ENCODE results near the gene MYO1B.
"Not testable (repeated sequence)": the region's sequence is repeated elsewhere in the genome, so short reads cannot be mapped to it uniquely, and the experiment has no call there.

Gene MYO1B

DNA sequence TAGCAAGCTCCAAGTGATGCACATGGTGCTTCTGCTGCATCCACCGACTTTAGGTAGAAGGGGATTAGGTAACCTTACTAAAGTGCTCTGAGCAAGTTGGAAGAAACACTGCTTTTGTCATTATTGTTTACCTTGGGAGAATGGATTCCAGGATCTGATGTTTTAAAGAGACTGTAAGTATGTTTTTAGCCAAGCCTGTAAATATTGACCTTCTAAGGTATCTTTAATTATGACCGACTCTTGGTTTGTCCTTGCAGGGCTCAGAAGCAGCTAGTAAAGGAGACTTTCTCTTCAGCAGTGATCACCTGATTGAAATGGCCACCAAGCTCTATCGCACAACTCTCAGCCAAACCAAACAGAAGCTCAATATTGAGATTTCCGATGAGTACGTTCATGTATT, 170.7 kb downstream of the MYO1B start:
- no peak for DNase-seq

DNA sequence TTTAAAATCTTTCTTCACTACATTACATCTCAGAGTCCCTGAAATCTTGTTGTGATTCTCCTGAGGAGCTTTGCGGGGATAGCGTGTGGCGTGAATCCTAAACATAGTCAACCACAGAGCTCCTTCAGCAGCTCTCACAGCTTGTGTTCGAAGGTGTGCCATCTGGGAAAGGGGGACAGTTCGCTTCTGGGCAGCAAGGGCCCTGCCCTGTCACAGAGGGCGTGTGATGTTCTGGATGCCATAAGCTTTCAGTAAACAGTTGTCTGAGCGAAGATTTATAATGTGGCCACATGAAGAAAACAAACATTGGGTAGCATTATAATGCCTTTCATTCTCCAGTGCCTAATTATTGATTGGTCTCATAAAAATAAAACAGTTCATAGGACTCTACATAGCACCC, 172.5 kb downstream of the MYO1B start:
- no peak for DNase-seq

DNA sequence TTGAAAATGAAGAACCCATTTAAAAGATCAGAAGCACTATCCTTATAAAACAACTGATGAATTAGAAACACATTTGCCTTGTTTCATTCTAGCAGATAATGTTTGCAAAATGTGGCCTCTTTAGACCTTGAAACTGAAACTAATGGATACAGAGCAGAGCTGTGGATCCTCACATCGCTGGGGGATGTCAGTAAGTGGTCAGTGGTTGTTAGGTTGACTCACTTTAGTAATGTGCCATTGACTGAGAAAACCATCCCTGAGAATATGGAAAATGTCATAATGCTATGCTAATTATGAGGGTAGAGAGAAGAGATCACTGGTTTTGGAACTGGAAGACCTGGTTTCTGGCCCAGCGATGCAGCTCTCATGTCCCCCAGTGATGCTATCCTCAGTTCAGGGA, 176.7 kb downstream of the MYO1B start:
- no peak for DNase-seq

DNA sequence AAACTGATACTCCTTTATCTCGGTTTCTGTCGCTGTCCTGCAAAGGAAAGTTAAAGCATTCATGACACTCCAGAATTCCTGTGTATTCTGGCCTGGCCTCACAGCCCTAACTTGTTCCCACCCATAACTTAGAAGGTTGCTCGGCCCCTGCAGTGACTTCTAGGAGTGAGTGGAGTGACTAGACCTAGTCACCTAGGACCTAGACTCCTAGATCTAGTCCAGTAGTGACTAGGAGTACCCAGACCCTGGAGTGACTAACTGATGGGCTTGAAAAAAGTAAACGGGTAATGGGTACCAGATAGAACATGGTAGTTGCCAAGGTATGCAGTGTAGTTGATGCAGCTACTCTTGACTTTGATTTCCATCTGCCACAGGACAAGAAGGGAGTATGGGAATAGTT, 181.8 kb downstream of the MYO1B start:
- DNase-seq, result no peak

DNA sequence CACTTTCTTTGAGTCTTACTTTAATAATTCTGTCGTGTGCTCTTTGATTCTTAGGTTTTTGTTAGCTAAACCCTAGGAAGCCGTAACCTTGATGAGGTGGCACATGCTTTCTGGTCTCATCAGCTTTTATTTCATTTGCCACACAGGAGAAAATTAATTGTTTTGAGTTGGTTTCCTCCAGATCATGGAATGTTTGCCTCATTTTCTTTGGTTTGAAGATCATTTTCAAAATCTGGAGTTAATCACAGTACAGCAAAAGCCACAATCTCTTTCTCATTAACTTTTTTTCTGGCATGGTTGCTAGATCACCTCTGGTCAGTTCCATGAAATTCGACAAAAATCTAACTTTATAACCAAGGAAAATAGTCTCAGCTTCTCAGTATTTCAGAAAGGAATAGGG, 182.9 kb downstream of the MYO1B start:
- no peak for DNase-seq

DNA sequence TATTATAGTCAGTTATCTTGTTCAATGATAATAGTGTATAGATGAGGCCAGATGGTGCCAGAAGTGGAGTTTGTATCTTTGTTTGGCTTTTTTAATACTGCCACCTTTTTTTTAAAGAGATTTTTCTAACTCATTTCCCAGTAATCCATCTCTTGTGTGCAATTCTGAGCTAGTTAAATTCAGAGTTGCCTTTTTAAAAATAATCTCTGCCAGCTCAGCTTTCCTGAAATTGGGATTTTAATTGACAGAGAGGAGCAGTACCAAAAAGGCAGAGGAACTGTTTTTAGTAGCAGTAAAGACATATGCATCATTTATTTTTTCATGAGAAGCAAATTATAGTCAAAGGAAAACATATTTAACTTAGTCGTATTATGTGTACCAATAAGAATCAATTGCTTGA, 185.3 kb downstream of the MYO1B start:
- no peak for DNase-seq

DNA sequence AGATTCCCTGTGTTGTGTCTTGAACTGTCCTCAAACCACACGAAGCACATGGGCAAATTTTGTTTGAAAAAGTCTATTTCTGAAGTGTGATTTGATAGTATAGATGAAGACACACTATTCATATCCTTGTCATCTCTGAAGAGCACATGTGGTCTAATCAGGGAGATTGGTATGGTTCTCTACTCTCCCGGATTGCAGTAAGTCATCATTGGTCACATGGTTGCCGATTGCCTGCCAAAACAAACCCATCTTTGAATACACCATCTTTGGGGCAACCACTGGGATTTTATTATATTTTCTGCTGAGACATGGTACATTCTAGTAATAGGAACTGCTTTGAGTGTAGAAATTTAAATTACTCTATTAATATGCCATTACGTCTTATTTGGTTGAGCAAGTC, 186.9 kb downstream of the MYO1B start:
- no peak for DNase-seq

DNA sequence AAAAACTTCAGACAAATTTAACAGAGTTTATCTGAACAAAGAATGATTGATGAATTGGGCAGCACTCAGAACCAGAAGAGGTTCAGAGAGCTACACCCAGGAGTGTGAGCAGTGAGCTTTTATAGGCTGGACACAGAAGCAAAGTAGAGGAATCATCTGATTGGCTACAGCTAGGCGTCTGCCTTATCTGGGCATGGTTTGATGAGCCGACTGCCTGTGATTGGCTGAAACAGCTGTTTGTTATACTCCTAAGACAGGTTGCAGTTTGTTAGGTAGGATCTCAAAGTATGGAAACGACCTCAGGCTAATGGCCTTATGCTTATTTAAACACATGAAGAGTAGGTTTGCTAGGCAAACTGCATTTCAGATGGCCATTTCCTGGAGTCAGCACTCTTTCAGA, 188.9 kb downstream of the MYO1B start:
- no peak for DNase-seq

DNA sequence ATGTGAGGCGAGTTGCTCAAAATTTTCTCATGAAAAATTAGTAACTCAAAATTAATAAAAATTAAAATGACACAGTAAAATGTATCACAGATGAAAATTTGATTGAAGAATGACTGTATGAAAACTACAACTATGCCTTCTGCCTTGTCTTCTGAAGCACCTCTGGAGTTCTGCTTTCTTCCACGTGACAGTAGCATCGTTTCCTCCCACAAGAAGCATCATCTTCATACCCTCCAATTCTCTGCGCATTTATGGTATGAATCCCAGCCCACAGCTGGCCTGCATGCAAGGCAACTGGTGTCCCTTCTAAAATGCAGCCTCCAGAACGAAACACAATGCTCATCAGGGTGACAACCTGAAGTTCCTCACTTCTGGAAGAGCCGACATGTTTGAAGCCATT, 189.9 kb downstream of the MYO1B start:
- no peak for DNase-seq

DNA sequence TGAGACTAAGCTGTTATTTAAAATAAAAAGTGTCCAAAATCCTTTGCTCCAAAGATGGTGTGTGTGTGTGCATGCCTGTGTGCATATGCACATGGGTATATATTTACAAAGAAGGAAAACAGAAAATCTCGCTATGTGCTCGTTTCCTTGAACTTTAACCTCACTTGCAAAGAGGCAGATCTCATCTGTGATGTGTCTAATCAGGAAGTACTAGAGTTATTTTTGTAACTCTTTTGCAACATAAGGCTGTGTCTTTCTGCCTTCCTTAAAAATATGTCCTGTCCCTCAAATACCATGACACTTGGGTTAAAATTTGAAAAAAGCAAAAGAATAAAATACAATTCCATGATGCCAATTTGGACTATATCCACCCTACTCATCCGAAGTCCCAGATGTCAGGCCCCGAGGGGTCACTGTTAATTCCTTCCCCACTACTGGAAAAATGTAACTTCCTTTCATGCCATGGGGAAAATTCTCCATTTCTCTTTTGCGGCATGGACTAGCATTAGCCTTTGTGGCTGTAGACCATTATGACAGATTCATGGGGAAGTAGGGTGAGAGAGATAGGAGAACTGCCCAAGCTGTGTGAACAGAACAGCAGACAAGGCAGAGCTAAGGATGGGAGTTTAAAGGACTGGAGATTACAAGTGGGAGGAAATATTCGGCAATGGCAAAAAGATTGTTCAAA, 191.3 kb downstream of the MYO1B start:
- DNase-seq, result no peak

DNA sequence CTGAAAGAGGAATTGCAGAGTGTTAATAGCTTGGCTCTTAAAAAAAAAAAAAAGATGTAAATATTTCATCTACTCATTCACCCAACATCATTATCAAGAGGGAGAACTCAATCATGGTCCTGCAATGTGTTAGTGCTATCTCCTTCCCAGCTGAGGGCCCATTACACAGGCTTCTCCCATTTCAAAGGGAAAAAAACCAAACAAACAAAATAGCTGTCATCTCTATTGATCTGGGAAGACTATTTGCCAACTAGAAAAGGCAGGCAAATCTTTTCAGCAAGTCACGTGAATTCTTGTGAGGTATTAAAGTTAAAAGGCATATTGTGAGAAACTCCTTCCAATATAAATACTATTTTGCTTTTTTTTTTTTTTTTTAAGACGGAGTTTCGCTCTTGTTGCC, 194.3 kb downstream of the MYO1B start:
- no peak for DNase-seq

DNA sequence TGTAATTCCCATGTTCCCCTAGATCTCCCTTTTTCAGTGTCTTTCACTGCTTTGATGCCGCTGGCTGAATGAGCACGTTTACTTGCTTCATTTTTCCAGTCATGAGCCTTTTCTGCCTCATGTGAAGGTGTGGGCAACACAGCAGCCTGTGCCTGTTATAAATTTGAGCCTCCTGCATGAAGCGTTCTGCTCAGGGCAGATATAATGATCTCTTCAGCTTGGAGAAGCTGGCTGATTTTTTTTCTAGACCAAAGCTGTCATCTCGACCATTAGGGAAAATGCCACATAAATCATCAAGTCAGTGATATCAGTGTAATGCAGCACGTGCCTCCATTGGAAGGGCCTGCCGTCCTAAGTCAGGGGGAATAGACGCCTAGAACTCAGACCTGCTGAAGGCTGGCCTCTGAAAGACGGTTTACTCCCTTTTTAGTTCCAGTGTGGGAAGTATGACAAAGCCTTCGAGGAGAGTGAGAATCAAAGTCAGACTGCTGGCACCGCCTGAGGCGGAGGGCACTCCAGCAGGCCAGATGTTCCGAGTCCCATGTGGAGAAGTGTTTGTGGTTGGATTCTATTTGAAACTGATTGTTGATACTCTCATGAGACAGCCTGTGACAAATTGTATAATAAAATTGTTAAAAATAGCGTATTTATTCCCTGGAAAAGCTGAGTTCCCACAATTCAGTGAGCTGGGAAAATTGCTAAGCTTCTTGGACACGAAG, 196.5 kb downstream of the MYO1B start:
- DNase-seq, result no peak

DNA sequence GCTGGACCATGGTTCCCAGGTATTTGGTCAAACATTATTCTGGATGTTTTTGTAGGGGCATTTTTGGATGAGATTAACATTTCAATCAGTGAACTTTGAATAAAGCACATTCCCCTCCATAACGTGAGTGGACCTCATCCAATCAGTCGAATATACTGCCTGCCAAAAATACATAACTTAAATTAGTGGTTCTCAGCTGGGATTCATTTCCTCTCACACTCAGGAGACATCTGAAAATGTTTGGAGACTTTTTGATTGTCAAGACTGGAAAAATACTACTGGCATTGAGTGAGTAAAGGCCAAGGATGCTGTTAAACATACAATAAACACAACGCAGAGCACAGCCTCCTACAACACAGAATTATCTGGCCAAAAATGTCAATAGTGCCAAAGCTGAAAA, 198.2 kb downstream of the MYO1B start:
- no peak for DNase-seq

DNA sequence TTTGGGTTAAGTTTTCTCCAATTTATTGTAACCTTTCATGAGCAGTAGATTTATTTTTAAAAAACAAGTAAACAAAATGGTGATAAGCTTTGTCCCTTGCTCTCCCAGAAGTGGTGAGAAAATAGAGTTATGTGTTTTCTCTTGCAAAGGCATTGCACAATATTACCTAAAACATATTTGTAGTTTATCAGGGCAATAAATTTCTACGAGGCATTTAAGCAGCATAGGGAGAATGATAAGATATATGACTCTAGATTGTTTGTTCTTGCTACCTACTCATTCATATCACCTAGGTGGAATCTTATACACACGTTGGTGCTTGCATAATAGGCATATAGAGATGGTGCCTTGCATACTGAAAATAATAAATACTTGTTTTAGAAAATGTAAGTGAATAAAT, 201.7 kb downstream of the MYO1B start:
- no peak for DNase-seq

DNA sequence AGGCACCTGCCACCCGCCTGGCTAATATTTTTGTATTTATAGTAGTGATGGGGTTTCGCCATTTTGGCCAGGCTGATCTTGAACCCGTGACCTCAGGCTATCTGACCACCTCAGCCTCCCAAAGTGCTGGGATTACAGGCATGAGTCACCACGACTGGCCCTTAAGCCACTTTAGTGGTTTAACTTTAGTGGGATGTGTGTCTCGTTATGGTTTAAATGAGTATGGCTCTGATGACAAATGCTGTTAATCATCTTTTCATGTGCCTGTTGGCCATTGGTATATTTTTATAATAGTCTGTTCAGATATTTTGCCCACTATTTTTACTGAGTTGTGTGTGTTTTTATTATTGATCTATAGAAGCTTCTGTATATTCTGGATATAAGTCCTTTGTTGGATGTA, 205.9 kb downstream of the MYO1B start:
- no peak for DNase-seq

DNA sequence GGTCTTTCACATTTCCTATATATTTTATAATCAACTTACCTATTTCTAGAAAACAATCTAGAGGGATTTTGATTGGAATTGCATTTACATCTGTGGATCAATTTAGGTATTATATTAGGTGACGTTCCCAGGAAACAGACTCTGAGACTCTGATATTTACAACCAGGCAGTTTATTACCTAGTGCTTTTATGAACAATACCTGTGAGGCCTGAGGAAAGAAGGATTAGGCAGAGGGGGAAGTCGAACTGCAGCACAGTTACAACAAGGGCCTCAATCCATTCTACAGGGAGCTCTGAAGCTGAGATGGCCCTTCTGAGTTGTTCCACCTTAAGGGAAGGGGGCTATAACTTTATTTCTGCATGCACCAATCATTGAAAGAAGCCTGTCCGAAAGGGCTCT, 206.9 kb downstream of the MYO1B start:
- DNase-seq, result no peak

DNA sequence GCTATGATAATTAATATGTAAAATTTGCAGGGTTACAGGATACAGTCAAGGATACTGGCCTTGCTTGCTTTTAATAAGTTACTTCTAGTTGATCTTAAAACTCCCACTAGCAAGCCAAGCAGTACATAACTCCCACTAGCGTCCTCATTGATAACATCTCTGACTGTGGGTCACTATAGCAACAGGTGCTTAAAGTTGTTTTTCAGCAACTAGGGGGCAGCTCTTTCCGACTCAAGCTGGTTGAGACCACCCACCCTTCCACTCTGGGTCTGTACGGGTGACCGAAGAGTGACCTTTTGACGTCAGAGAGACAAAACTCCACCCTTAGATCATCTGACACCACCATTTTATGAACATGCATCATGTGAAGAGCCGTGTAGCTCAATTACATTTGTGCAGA, 208.6 kb downstream of the MYO1B start:
- no peak for DNase-seq

DNA sequence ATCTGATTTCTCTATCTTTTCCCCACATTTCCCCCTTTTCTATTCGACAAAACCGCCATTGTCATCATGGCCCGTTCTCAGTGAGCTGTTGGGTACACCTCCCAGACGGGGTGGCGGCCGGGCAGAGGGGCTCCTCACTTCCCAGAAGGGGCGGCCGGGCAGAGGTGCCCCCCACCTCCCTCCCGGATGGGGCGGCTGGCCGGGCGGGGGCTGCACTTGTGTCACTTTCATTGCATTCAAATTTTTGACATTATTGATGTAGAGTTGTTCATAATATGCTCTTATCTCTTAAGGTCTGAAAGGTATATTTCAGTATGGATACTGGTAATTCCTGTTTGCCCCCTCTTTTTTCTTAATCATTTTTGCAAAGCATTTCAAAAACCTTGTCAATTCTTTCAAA, 211.3 kb downstream of the MYO1B start:
- DNase-seq, result not testable (repeated sequence)

DNA sequence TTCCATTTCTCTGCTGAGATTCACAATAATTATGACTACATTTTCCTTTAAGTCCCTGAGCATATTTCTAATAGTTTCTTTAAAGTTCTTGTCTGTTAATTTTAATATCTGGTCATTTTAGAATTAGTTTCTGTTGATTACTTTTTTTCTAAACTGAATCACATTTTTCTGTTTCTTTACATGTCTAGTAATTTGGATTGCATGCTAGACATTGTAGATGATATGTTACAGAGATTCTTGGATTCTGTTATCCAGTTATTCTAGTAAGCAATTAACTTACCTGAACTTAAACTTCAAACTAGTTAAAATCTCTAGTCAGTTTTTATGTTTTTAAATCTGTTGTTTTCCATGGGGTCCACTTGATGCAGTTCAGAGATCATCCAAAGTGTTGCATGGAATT, 214.0 kb downstream of the MYO1B start:
- no peak for DNase-seq

DNA sequence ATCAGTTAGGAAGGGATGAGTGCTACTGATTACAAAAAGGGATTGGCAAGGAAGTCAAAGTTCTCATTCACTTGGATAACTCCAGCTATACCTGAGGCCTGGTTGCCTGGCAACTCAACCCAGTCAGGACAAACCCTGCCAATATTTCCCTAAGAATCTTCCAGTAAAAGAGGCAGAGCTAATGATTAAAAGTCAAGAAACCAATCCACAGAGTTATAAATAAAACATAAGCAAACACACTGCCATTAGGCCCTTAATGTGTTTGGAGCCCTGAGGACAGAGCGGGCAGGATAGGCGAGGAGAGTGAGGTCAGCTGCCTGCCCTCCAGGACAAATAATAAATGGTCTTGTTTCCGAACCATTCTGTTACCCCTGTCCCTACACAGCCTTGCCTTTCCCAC, 217.2 kb downstream of the MYO1B start:
- no peak for DNase-seq

DNA sequence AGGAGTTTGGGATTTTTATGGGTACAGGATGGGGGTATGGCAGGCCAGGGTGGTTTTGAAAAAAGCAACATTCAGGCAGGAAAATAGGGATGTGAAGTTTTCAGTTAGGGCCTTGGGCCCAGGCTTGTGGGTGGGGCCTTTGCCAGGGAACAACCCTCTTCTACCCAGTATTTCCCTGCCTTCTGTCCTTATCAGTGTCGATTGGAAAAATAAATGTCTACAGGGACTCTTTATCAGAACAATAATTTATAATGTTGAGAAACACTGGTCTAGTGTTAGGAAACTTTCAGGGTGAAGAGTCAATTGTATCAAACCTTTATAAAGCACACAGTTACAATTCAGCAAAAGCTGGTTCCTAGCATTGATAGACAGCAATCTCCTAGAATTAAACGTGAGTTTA, 218.6 kb downstream of the MYO1B start:
- DNase-seq, result no peak

DNA sequence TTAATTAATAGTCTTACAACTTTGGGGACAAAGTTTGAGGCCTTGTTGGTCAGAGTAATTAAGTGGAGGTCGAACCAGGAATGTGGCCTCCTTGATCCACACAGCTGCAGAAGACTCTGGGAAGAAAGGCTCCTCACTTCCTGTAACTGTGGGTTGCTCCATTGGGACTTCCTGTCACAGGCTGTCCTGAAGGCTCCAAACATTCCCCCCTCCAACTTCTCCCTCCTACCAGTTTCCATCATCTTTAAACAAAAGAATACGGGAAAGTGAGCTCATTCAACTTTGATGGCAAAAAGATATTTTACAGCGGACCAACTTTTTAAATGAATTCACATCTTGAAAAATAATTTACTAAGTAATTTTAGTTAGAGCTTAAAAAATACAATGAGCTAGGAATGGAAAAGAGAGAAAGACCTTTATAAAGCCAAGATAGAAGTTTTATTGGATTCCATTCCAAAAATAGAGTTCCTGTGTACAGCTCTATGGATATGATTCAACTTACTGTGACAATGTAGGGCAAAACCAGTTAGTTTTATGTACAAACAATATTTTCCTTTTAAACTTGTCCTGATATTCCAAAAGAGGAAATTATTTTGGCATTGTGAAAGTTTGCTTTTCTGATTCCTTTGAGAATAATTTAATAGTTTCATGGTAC, 220.7 kb downstream of the MYO1B start:
- DNase-seq, result no peak

DNA sequence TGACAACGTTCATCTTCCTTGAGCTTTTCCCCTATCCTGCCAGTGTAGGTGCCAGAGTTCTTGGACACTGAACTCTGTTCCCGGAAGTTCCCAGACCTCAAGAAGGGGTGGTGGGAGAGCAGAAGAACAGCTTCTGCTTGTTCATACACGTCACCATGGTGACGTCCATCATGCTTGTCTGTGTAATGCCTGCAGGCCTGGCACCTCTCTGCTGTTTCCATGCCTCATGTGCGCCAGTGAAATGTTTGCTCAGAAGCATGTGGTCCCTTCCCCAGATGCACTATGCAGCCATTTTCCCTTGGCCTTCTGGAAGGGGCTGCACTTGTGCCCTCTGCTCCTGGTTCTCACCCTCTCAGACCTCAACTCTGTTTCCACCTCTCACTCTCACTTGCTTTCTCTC, 221.9 kb downstream of the MYO1B start:
- DNase-seq, result no peak

DNA sequence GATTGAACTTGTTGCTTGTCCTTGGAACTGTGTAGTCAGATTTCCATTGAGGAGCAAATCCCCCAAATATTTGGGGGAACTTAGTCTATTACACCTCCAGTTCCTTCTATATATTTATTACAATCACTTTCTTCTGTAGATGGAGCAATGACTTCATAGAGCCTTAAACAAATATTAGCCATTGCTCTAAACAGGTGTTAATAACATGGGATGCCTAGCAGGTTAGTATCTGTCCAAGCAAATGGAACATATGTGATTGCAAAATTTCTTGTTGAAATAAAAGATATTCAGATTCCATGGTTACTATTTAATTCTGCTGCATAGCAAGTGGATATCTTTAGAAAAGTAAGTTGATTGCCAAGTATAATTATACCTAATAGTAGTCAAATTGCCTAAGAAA, 225.1 kb downstream of the MYO1B start:
- no peak for DNase-seq

DNA sequence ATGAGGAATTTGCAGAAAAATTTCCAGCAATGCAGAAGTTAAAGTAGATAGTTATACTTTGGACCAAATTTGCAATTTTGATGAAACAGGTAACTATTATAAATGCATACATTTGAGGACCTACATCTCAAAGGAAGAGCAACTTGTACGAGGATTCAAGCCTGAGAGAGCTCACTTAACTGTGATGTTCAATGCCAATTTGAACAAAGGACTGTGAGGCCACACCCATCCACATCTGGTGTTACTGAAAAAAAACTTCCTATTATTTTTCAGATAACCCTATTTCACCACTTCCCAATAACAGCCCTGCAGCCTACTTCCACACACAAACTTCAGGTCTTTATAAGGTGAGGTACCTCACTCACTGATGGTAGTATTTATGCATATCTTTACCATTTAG, 229.3 kb downstream of the MYO1B start:
- no peak for DNase-seq
